DMS79 (cell line): ENCODE measurements around the gene ZDHHC11.

Experiments used
- DNase-seq: peaks from one replicate; lab custom pipeline; 2025; lab: John Stamatoyannopoulos, UW

Gene ZDHHC11

GRCh38 chr5:850511-851006 lies at the start of gene ZDHHC11:
Gene ZDHHC11, minus strand, starts transcription at chr5:850986. Its CDS starts 384 bp downstream, at chr5:850602.
- peak; percentile 32 for DNase-seq

- DNase-seq = no peak
Measured at GRCh38 chr5:893711-894110, 42.9 kb upstream of the ZDHHC11 start.

DNA sequence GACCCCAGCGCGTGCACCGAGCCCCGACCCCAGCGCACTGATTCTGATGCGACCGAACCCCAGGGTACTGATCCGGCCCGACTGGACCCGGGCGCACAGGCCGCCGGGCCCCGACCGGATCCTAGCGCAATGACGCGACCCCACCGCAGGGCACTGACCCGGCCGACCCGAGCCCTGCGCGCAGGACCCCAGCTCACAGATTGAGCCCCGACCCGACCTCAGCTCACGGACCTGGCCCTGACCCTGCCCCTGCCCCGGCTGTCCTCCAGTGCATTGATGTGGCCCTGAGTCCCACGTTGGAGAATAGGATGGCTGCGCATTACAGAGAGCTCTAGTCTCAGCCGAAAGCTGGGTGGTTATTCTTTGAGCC lies 42.3 kb upstream of the ZDHHC11 start:
- no peak for DNase-seq

GRCh38 chr5:892394-893136 lies 41.8 kb upstream of the ZDHHC11 start, which contains the start of the genes BRD9 and TRIP13:
Gene BRD9, minus strand, starts transcription at chr5:892801. Its CDS starts 144 bp downstream, at chr5:892657.
Gene TRIP13, plus strand, starts transcription at chr5:892884. Its CDS starts 115 bp downstream, at chr5:892999.
- peak; percentile 61 for DNase-seq

GRCh38 chr5:891837-892393 lies 41.1 kb upstream of the ZDHHC11 start:
- peak; percentile 14 for DNase-seq

DNA sequence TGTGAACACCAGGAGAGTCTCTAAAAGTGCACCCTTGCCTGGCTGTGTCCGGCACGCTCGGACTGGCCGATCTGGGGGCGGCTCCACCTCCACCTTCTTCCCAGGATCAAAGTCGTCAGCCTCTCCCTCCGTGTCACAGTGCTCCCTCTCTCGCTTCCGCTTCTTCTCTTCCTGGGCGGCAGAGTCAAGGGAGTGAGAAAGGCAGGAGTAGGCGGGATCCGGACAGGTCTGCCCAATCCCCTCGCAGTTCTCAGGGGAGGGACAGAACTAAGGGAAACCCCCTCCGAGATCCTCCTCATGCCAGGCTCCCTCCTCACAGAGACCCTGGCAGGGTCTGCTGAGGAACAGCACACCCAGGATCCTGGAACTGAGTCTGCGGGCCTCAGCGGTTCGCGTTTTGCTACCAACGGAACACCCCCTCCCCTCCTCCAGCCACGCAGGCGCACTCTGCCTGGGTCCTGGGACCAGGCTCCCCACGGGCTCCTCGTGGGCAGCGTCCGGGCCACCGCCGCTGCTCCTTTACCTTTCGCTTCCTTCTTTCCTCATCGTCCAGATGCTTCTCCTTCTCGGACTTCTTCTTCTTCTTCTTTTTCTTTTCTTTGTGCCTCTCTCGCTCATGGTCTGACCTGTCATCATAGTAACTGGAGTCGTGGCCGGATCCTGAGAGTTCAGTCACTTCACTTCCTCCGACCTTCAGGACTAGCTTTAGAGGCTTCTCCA lies 40.5 kb upstream of the ZDHHC11 start:
- DNase-seq = no peak

- no peak for DNase-seq
Measured at GRCh38 chr5:889075-889710, 38.4 kb upstream of the ZDHHC11 start.

DNA sequence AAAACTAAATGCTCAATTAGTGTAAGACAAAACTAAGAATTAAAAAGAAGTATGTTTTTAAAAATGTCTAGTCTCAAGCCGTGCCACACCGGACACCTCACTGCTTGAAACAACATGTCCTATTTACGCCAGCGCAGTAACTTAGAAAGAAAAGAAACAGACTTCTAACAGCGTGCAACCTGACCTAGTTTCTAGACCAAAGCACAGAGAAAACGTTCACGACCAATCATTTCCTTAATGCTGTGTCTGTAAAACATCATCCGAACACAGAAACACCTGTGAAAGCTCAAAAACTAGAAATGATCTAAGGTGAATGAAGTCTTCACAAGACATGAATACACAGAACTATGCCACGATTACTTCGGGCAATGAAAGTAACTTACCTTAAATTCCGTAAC lies 37.9 kb upstream of the ZDHHC11 start:
- DNase-seq = no peak

DNA sequence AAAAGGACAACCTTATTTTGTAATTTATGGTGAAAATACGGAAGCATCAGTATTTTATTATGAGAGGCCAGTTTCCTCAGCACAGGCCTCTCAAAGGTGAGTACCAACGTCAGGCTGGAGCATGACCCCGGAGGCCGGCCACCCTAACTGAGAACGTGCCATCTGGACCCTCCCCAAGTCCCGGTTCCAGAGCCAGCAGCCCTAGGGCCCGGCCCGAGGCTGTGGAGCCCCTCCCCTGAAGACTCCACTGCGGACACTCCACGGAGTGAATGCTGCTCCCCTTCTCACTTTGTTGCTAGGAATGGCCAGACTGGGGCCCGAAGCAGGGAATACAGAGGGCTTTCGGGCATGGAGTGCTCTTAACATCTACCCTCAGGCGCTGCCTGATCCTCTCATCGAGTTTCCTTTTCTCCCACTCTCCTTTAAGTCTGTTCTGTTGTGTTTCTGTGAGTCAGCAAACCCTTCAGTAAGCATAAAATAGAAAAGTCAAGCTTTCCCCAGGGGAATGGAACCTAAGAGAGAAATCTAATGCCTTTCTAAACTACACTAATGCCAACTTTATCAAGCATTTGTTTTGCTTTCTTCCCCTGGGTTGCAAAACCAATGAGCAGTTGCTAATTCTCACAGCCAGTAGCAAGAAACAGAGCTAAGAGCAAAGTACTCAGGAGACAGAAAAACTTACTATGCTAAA lies 37.3 kb upstream of the ZDHHC11 start:
- peak; percentile 60 for DNase-seq

GRCh38 chr5:886716-887325 lies 36.0 kb upstream of the ZDHHC11 start:
- DNase-seq = peak; percentile 14

- no peak for DNase-seq
Measured at GRCh38 chr5:886036-886435, 35.2 kb upstream of the ZDHHC11 start.

GRCh38 chr5:885529-885928 lies 34.7 kb upstream of the ZDHHC11 start:
- peak; percentile 97 for DNase-seq

DNA sequence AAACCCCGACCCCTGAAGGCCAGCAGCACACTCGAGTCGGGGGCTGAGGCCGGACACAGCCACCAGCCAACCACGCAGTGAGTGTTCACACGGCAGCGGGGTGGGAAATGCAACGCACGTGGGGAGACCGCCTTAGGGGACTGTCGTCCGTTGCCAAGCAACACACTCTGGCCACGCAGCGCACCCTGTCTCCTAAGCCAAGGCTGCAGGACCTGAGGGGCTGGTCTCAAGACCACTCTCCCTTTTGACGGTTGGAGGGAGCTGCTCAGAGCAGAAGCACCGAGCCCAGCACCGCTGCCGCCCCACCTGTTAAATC lies 34.3 kb upstream of the ZDHHC11 start:
- no peak for DNase-seq

DNA sequence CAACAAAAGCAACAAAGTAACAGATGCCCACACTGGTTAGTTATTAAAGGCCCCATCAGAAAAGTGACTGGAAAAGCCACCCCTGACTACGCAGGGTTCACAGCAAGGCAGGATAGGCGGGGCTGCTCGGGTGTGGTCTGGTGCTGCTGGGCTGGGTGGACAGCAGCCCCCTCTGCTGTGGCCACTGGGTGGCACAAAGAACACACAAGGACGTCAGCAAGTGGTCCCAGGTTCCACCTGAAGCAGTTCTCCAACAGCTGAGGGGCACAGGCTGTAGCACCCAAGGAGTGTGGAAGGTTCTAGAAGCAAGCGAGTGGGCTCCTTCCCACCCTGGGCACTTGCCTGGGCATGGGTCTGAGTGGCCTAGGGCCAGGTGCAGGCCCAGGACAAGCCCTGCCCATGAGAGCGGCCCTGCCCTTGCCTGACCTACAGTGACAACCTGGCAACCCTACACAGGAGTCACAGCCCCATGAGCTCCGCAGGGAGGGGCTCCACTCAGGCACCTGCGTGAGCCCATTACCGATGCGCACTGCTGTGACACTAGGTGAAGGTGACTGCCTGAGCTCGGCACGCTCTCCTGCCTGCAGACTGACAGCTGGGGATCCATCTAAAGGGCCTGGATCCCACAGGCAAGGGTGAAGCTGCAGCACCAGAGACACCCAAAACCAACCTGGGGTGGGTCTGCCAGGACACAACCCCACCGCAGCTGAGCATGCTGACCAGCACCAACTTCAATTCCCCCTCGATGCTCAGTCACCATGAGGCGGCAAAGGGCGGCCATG lies 33.8 kb upstream of the ZDHHC11 start:
- DNase-seq = no peak

DNA sequence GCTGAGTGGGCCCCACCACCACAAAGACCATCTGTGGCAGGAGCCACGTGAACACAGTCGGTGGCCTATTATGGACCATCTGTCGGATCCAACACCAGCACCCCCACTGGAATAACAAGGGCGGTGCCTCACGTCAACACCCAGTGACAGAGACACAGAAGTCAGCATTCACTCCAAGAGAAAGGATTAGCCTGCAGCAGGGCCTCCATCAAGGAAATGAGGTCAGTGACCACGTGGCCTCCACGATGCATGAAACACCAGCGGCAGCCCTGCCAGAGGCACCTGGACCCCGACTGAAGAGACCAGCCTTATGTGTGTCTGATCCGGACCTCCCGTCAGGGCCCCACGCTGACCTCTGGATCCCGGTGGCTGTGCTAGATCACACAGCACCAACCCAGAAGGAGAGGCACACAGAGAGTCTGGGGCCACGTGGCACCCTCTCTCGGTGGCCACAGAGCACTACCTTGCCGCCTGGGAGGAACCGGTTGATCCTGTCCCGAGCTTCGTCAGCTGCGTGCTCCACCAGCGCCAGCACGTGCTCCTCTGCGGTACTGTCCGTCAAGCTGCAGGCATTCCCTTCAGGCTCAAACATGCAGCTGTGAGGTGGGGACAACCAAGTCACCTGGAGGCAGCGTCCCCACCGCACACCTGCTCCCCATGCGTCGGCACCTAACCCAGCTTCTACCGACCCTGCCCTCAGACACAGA lies 32.8 kb upstream of the ZDHHC11 start:
- no peak for DNase-seq

DNA sequence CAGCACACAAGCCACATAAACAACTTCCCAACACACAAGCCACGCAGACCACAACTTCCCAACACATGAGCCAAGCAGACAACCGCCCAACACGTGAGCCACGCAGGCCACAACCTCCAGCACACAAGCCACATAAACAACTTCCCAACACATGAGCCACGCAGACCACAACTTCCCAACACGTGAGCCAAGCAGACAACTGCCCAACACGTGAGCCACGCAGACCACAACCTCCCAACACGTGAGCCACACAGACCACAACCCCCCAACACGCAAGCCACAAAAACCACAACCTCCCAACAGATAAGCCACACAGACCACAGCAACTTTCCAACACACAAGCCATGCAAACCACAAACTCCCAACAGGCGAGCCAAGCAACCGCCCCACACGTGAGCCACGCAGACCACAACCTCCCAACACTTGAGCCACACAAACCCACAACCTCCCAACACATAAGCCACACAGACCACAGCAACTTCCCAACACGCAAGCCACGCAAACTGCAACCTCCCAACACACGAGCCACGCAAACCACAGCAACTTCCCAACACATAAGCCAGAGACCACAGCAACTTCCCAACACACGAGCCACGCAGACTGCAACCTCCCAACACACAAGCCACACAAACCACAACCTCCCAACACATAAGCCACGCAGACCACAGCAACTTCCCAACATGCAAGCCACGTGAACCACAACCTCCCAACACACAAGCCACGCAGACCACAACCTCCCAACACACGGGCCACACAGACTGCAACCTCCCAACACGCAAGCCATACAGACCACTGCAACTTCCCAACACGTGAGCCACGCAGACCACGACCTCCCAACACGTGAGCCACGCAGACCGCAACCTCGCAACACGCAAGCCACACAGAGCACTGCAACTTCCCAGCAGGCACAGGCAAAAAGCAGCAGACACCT lies 31.7 kb upstream of the ZDHHC11 start:
- no peak for DNase-seq

GRCh38 chr5:881551-881935 lies 30.8 kb upstream of the ZDHHC11 start:
- DNase-seq = no peak

- no peak for DNase-seq
Measured at GRCh38 chr5:880816-881550, 30.2 kb upstream of the ZDHHC11 start.
